RWPE1 (cell line): Measurements from ENCODE around the gene VN1R5.
"Not testable (repeated sequence)": the region's sequence is repeated elsewhere in the genome, so short reads cannot be mapped to it uniquely, and the experiment has no call there.

Source experiments
- CTCF ChIA-PET: fragments of 350-600 bp; sonication (Branson Sonifier 250); formaldehyde crosslinking; extraction: SDS; loops from one replicate; lab custom pipeline; 2021; lab: Yijun Ruan, JAX
- POLR2A ChIA-PET: fragments of 400-600 bp; formaldehyde crosslinking; extraction: SDS; loops from one replicate; lab custom pipeline; 2020; ENCODE audit warnings: antibody characterized with exemption; ENCODE audit not compliant: low non-redundant PET; lab: Yijun Ruan, JAX
- DNase-seq: peaks from one replicate; pipeline ENCODE4 v3.0.0; 2012; ENCODE audit warnings: low spot score
- H3K27ac ChIP-seq: fragments of 450-650 bp; 2 replicates; pipeline ENCODE4 v1.5.1; 2017
- CTCF ChIP-seq: fragments of 450-650 bp; conservative IDR thresholded peaks from 2 replicates; pipeline ENCODE4 v1.5.1; 2017; ENCODE audit warnings: low read depth, mild to moderate bottlenecking

The VN1R5 gene

GRCh38 chr1:247286134-247286670 is 30.3 kb downstream of the VN1R5 start:
- ChIA-PET CTCF (no interaction called here), POLR2A (no interaction called here)
- no peak for TF ChIP-seq CTCF

GRCh38 chr1:247287460-247287859 is 31.6 kb downstream of the VN1R5 start:
- DNase-seq, result no peak
- ChIA-PET POLR2A (no interaction called here), CTCF (no interaction called here)
- no peak for TF ChIP-seq CTCF
- H3K27ac ChIP-seq, result no peak overlapping the region

More at GRCh38 chr1:247286134-247286670, 30.3 kb downstream of the VN1R5 start:
- no peak overlapping the region for H3K27ac ChIP-seq
- no peak for DNase-seq

- TF ChIP-seq CTCF, result no peak
- ChIA-PET POLR2A (no interaction called here), CTCF (no interaction called here)
- DNase-seq, result no peak
- H3K27ac ChIP-seq, result no peak overlapping the region
Observed at GRCh38 chr1:247288341-247288740, 32.5 kb downstream of the VN1R5 start.

GRCh38 chr1:247289274-247289892 is 33.5 kb downstream of the VN1R5 start:
- POLR2A ChIA-PET, result not testable (repeated sequence)

GRCh38 chr1:247290576-247290975 is 34.7 kb downstream of the VN1R5 start:
- no peak overlapping the region for H3K27ac ChIP-seq
- ChIA-PET CTCF (no interaction called here), POLR2A (no interaction called here)
- no peak for DNase-seq
- TF ChIP-seq CTCF, result no peak

More at GRCh38 chr1:247289274-247289892, 33.5 kb downstream of the VN1R5 start:
- H3K27ac ChIP-seq, DNase-seq, CTCF ChIA-PET: not testable (repeated sequence)

- CTCF ChIA-PET, result interaction anchor here (0.6 kb wide), 1 partner anchor 14 kb away, joined by 3 read pairs; no protein-coding TSS in a partner anchor
- no peak for TF ChIP-seq CTCF
- no peak overlapping the region for H3K27ac ChIP-seq
- no peak for DNase-seq
- POLR2A ChIA-PET, result no interaction called here
Observed at GRCh38 chr1:247291161-247291560, 35.3 kb downstream of the VN1R5 start.
